Smooth muscle cell of the brain vasculature (primary cell): ENCODE results near the gene IFIT3.
"Not testable (repeated sequence)": the region's sequence is repeated elsewhere in the genome, so short reads cannot be mapped to it uniquely, and the experiment has no call there.

ENCODE experiments used
- DNase-seq: peaks from one replicate; pipeline ENCODE4 v3.0.0-alpha.2; 2012; ENCODE audit warnings: low read depth, low spot score

The IFIT3 gene, protein sequence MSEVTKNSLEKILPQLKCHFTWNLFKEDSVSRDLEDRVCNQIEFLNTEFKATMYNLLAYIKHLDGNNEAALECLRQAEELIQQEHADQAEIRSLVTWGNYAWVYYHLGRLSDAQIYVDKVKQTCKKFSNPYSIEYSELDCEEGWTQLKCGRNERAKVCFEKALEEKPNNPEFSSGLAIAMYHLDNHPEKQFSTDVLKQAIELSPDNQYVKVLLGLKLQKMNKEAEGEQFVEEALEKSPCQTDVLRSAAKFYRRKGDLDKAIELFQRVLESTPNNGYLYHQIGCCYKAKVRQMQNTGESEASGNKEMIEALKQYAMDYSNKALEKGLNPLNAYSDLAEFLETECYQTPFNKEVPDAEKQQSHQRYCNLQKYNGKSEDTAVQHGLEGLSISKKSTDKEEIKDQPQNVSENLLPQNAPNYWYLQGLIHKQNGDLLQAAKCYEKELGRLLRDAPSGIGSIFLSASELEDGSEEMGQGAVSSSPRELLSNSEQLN

DNA sequence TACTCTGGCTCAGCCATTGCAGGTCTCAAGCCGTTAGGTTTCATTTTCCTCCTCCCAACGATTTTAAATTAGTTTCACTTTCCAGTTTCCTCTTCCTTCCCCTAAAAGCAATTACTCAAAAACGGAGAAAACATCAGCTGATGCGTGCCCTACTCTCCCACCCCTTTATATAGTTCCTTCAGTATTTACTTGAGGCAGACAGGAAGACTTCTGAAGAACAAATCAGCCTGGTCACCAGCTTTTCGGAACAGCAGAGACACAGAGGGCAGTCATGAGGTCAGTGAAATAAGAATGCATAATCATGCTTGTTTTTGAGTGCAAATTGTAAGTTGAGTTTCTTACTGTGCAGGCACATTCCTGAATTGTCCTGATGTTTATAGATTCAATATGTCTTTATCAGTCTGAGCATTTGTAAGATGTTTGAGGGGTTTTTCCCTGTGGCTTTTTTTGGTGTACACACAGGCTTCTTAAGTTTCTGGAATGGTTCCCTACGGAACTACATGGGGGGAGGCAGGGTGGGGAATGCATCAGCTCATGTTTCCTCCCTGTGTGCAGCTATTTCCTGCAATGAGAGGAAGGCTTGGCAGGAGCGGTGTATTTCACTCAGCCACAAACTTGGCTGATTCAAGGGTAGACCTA is at the start of gene IFIT3:
IFIT3 (plus strand) TSS at position 195 of the 639 bp plus-strand sequence; CDS start at position 272, 77 bp downstream.
- peak; percentile 87 for DNase-seq

DNA sequence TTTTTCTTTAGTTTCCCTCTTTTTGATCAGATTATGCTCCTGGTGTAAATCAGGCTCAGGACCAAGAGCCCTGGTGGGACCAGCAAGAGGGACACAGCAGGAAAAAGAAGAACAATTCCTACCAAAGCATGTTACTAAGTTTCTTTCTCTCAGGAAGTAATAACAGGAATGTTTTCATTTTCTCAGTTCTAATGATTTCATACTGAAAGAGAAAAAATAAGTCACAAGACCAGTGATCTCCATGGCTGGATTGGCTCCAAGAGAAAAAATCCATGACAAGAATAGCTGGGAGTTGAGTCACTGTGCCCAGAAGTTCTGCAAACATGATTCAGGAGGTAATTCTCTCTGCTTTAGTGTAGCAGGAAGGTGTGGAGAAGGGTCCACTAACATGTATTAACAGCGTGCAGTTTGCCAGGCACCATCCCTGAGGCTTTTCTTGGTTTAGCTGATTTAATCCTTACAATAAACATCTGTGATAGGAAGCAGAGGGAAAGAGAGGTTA is 49.7 kb upstream of the IFIT3 start:
- peak; percentile 92 for DNase-seq

DNA sequence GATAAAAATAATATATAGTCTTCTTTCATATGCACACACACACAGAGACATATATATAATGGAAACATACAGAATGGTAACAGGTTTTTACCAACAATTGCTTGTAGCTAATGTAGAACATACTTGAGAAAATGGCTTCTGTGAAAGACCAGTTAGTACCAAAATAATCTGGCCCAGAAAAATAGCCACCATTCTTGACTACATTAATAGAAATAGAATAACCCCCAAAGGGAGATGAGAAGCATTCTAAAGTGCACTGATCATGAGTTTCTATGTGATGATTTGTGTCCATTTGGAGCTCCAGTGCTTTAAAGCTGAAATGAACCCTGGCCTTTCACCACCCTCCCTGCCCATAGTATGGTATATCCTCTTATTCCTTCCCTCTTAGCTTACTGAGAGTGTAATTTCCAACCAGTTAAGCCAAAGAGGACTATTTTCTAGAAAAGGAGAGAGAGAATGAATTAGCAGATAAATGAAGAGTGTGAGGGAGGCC is 48.9 kb upstream of the IFIT3 start:
- no peak for DNase-seq

DNA sequence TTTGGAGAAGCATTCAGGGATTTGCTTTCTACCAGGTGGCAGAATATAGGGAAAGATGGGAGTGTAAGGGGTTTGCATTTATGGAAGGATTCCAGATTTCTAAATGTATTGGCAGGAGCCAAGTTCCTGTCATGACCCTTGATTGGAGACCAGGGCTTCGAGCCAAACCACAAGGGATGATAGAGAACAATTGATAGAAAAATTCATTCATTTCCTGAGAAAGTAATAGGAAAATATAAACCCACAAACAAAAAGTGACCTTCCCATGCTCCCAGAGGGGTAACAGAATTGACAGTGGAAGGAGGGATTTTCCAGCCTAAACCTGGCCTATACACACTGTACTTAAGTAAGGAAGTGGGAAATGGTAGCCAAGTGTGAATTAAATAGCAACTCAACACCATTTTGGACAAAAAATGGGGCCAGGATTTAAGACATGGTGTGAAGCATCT is 48.4 kb upstream of the IFIT3 start:
- DNase-seq: no peak

DNA sequence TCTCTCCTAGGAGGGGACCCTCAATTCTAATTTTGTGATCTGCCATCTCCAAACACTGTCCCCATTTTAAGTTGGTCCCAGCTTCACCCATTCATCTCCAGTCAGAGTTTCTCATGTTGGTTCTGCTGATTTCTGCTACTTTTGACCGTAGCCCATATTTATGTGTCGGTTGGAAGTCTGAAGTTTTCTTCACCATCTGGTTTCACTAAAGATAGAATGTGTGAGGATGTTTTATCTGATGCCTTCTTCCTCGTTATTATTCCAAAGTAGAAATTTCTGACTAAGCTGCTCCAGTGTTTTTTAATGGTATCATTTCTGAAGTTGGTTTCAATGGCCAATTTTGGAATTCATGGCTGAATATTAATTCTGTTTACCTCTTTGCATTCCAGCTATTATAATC is 47.3 kb upstream of the IFIT3 start:
- no peak for DNase-seq

DNA sequence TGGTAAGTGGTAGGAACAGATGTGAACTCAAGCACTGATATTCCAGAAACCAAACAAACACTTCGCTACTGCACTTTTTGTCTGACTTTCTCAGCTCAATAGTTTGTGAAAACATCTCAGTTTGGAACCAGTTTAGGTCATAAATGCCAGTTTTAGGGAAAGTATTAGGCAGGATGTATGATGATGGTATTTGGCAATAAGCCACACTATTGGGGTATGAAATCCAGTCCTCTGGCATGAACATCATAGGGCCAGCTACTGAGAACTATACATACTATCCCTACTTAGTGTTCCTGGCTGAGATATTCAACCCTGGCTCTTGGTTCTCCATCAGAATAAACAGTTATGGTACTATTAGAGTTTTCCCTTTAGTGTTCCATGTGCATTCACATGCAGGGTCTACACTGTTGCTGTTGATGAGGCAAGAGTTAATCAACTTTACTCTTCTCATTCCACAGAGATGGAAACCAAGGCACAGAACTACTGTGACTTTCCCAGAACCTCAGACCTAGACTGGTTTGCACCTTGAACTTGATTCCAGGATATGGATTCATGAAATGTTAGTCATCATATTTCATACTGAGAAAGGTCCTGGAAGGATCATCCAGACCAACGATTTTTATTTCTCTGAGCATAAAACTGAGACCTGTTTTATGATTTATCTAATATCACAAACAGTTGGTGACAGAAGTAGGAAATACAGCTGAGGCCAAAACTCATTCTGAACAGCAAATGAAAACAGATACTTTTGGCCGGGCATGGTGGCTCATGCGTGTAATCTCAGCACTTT is 46.0 kb upstream of the IFIT3 start:
- DNase-seq: no peak

DNA sequence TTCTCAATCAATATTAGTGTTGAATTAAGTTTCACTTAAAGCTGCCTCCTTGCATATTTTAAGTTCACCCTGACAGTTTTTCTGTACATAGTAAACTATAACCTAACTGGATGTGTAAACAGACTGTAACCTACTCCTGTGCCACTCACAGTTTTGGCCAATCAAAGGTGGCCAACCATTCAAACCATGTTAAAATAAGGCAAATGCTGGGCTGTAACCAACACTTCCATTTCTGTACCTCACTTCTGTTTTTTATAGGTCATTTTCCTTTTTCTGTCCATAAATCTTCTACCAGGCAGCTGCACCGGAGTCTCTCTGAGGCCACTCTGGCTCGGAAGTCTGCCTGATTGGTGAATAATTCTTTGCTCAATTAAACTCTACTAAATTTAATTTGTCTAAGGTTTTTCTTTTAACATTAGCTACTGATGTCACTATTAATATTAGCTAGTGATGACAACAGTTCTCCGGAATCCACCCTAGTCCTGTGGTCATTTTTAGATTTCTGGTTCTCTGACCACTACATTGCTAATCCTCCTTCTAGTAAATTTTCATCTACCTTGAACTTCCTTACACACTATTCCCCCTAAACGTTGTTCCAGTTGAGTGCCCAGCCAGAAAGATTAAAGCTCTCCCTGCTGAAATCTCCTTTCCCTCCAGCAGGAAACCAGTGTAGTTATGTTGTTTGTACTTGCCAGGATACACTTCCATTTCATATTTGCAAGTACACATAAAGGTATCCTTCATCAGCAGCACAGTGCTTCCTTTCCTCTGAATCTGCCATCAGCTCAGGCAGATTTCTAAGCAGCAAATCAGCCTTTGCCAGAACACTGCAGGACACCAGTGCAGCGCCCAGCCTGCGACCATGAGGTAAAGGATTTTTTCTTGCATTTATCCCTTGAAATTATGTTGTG is 44.5 kb upstream of the IFIT3 start:
- no peak for DNase-seq

DNA sequence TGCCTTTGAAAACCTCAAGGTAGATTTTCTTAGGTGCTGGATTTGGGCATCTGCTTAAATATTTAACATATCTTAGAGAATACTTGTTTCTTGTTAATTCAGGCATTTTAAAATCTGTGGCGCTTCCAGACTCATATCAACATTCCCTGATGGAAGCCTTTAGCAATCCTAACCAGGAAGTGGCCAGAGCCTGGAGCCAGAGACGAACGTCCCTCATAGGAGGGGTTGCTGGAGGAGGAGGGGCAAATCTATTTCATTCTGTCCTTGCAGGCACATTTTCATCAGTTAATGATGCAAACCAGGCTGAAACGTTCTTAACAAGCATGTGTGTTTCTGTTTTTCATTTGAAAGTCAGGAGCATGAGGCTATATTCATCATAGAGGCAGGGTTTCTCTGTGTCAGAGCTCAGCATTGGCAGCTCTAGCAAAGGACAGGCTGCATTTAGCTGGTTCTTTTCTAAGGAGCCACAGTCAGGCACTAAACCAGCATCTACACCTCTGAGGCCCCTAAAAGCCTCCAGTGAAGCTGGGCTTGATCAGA is 43.8 kb upstream of the IFIT3 start:
- DNase-seq: no peak

DNA sequence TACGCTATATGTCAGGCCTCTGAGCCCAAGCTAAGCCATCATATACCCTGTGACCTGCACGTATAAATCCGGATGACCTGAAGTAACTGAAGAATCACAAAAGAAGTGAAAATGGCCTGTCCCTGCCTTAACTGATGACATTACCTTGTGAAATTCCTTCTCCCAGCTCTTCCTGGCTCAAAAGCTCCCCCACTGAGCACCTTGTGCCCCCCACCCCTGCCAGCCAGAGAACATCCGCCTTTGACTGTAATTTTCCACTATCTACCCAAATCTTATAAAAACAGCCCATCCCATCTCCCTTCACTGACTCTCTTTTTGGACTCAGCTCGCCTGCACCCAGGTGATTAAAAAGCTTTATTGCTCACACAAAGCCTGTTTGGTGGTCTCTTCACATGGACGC is 43.1 kb upstream of the IFIT3 start:
- not testable (repeated sequence) for DNase-seq

DNA sequence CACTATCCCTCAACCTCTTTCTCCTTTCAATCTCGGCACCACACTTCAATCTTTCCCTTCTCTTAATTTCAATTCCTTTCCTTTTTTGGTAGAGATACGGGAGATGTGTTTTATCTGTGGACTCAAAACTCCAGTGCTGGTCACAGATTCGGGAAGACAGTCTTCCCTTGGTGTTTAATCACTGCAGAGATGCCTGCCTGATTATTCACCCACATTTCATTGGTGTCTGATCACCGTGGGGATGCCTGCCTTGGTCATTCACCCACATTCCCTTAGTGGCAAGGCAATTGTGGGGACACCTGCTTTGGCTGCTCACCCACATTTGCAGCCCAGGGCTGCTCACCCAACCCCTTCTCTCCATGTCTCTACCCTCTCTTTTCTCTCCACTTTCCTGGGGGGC is 42.5 kb upstream of the IFIT3 start:
- not testable (repeated sequence) for DNase-seq

DNA sequence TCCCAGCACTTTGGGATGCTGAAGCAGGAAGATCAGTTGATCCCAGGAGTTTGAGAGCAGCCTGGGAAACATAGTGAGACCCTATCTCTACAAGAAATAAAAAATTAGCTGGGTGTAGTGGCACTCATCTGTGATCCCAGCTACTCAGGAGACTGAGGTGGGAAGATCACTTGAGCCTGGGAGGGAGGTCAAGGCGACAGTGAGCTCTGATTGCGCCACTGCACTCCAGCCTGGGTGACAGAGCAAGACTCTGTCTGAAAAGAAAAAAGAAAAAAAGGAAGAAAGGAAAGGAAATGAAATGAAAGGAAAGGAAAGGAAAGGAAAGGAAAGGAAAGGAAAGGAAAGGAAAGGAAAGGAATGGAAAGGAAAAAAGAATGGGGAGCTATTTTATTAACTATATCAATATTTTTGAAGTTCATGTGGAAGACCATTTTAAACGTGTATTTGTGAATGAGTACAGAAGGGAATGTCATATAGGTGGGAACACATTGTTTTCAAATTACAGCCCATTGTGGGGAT is 33.0 kb upstream of the IFIT3 start:
- no peak for DNase-seq

DNA sequence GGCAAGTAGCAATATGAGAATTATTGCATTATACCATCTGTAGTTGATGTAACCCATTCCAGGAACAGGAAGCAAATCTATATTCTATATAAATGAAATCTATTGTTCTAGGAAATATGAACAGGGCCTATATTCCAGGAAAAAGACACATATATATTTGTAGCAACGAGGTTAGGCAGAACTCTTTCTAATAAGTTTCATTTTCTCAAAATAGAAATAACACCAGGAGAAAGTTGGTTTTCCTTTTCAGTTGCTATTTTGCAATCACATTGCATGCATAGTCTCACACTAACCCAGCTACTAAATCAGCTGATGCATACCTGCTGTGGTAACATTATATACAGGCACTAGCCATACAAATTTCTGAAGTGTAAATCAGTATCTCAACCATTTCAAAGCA is 32.2 kb upstream of the IFIT3 start:
- DNase-seq: no peak

DNA sequence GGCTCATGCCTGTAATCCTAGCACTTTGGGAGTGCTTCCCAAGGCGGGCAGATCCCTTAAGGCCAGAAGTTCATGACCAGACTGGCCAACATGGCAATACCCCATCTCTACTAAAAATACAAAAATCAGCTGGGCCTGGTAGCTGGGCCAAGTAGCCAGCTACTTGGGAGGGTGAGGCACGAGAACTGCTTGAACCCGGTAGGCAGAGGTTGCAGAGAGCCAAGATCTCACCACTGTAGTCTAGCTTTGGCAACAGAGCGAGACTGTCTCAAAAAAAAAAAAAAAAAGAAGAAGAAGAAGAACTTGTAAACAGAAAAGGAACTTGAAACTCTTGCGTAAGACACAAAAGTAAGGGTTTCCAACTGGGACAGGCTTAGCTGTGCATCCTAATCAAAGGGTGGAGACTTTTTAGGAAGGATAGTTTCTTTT is 31.6 kb upstream of the IFIT3 start:
- no peak for DNase-seq

DNA sequence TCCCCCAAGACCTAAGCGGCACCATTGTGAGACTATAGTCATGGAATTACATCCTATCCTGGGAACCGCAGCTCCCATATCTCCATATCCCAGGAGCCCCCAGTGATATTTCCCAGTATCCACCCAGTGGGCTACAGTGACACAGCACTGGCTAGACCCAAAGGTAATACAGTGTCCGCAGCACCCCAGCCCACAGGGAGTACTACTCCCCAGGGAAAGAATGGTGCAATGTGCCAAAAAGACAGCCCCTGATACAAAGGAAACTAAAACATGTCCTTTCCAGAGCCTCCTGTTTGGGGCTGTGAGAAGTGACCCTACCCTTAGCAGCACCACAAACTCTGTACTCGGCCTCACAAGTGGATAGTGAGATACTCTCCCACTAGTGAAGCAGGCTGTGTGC is 30.4 kb upstream of the IFIT3 start:
- no peak for DNase-seq

DNA sequence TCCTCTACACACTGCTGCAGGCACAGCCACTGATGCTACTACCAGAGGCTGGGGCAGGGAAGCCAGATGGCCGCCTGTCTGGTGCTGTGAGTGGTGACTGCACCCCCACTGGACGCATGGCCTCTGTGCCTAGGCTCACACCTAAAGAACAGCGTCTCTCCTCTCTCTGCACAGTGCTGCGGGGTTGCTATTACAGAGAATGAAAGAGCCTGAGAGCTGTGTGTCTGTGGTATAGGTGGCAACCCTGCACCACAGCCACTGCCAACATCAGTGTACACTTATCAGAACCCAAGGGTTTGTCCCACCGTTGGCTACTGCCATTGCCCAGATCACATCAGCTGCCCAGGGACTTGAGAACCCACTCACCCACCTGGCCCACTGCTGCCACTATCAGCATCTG is 30.0 kb upstream of the IFIT3 start:
- DNase-seq: no peak

DNA sequence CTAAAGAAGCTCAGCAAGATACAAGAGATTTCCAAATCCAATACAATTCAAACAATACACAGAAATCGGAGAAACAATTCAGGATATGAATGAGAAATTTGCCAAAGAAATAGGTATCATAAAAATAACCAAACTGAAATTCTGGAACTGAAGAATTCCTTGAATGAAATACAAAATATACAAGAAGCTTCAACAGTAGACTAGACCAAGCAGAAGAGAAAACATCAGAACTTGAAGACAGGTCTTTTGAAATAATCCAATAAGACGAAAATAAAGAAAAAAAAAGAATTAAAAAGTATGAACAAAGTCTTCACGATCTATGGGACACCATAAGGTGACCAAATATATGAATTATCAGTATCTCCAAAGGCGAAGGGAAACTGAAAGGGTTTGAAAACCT is 28.8 kb upstream of the IFIT3 start:
- DNase-seq: no peak

DNA sequence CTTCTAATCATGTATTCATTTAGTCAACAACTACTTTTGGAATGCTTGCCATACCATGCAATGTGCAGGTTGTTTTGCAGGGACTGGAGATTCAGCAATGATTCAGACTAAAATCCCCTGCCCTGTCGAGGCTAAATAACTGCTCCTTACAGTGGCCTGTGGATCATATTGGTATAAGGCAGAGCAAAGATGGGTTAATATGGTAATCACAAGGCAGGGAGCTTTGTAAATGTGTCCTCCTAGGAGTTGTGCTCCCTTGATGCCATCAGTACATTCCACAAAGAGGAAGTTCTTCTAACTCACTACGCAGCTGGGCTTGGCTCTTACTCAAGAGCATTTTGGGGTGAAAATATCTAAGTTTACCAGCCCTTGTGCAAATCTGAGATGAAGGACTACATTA is 26.6 kb upstream of the IFIT3 start:
- no peak for DNase-seq

DNA sequence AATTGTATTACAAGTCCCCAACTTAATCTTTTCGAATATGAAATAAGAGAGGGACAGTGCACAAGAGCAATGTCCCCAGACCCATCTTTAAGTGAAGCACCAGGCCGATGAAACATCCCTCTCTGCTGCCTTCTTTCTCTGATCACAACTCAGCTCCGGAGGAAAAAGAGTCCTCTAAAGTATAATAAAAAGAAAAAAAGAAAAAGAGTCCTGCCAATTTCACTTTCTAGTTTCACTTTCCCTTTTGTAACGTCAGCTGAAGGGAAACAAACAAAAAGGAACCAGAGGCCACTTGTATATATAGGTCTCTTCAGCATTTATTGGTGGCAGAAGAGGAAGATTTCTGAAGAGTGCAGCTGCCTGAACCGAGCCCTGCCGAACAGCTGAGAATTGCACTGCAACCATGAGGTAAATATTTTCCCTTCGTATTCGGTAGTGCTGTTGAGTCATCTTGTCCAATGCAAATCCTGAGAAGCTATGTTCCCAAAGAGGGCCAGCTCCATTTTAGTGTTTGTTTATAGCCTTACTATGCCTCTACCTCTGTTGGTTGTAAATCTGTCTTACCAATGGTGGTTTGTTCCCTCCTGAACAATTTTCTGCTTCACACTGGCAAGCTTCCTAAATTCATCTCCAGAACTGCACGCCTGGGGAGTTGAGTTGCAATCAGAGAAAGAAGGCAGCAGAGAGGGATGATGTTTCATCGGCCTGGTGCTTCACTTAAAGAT is 25.9 kb upstream of the IFIT3 start, which contains the start of gene IFIT2:
IFIT2 (plus strand) TSS at position 326 of the 725 bp plus-strand sequence; CDS start at position 404, 78 bp downstream.
- no peak for DNase-seq

DNA sequence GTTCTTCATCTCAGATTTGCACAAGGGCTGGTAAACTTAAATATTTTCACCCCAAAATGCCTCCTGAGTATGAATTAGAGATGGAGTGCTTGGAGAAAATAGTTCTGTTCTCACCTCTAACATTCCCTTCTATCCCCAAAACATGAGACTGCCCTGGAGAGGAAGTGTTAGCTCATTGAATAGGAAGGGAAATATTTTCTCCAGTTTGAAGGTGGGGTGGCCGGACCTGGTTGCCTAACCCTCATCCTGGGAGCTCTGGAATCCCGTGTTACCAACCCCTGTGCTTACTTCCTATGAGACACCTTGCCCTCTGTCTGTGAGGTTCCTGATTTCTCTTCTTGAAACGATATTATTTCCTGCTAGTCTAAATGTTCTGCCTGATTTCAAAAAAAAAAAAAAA is 25.2 kb upstream of the IFIT3 start:
- DNase-seq: no peak
